HepG2 (cell line): ENCODE results near the gene SH2D3A. TPM values are rescaled to one million over a fixed set of nuclear protein-coding genes. Genes with fewer than 3 reads are reported as not detected.

Experiments
- AGO2 ChIP-seq: fragments of 200-400 bp; formaldehyde crosslinking; optimal IDR thresholded peaks from 2 replicates; pipeline ENCODE3; 2017; ENCODE audit warnings: mild to moderate bottlenecking, low read depth, low read length, moderate library complexity
- ERF ChIP-seq: IDR thresholded peaks from 2 replicates; pipeline ENCODE4 v1.6.1; 2018; ENCODE audit warnings: missing biosample characterization, missing genetic modification reagents
- KAT2B ChIP-seq: fragments of 150-350 bp; IDR thresholded peaks from 2 replicates; pipeline ENCODE4 v1.6.1; 2014; ENCODE audit warnings: low read depth, low read length, borderline replicate concordance
- NCOA2 ChIP-seq: sonication (generic); formaldehyde crosslinking; IDR thresholded peaks from 2 replicates; pipeline ENCODE4 v1.8.0; 2022; ENCODE audit warnings: inconsistent platforms
- NFKB2 ChIP-seq: sonication (generic); formaldehyde crosslinking; IDR thresholded peaks from 2 replicates; pipeline ENCODE4 v1.4.0; 2020; ENCODE audit warnings: missing genetic modification reagents, borderline replicate concordance
- NFYB ChIP-seq: sonication (generic); formaldehyde crosslinking; IDR thresholded peaks from 2 replicates; pipeline ENCODE4 v1.4.0; 2020; ENCODE audit warnings: missing genetic modification reagents
- PATZ1 ChIP-seq: sonication (generic); formaldehyde crosslinking; IDR thresholded peaks from 2 replicates; pipeline ENCODE4 v1.4.0; 2020; ENCODE audit warnings: missing genetic modification reagents
- SAFB2 ChIP-seq: sonication (generic); formaldehyde crosslinking; IDR thresholded peaks from 2 replicates; pipeline ENCODE4 v1.5.1; 2020; ENCODE audit warnings: missing genetic modification reagents, low read depth, mild to moderate bottlenecking, borderline replicate concordance
- YEATS4 ChIP-seq: sonication (generic); formaldehyde crosslinking; IDR thresholded peaks from 2 replicates; pipeline ENCODE4 v1.4.0; 2020; ENCODE audit warnings: missing genetic modification reagents, borderline replicate concordance
- ZFX ChIP-seq: sonication (generic); formaldehyde crosslinking; IDR thresholded peaks from 2 replicates; pipeline ENCODE4 v1.4.0; 2020; ENCODE audit warnings: mild to moderate bottlenecking, low read depth, missing genetic modification reagents, moderate library complexity
- ZNF138 ChIP-seq: sonication (generic); formaldehyde crosslinking; IDR thresholded peaks from 2 replicates; pipeline ENCODE4 v1.5.0; 2020; ENCODE audit warnings: mild to moderate bottlenecking, low read depth, missing genetic modification reagents
- ZNF674 ChIP-seq: sonication (generic); formaldehyde crosslinking; IDR thresholded peaks from 2 replicates; pipeline ENCODE4 v1.5.0; 2020; ENCODE audit warnings: low read depth, mild to moderate bottlenecking, missing genetic modification reagents
- ZNF749 ChIP-seq: sonication (generic); formaldehyde crosslinking; IDR thresholded peaks from 2 replicates; pipeline ENCODE4 v1.8.0; 2022; ENCODE audit warnings: mild to moderate bottlenecking, missing genetic modification reagents, moderate library complexity, borderline replicate concordance
- ZNF768 ChIP-seq: sonication (generic); formaldehyde crosslinking; IDR thresholded peaks from 2 replicates; pipeline ENCODE4 v1.4.0; 2020; ENCODE audit warnings: missing genetic modification reagents
- polyA plus RNA-seq, 8 experiments: library from polyadenylated mRNA; depleted of rRNA in 3 of 8; stranded (reverse) in 7 of 8; unstranded in 1 of 8; fragments of >200 nt; fragmentation: Illumina TruSeq in 4 of 8; extraction: Trizol in 4 of 8; gene quantifications; 2 replicates each; pipeline versions ENCODE4 v1.2.1 to v1.2.3, GENCODE V29; 2011 to 2016; ENCODE audit warnings: low read depth in 4 of 8, missing spikeins in 1 of 8, mixed read lengths in 1 of 8; ENCODE audit not compliant: insufficient read depth in 1 of 8
- total RNA-seq, 5 experiments: library from RNA; depleted of rRNA; stranded (reverse); fragments of >200 nt; fragmentation: Illumina TruSeq; extraction: Trizol; gene quantifications; 2 replicates each; pipeline ENCODE4 v1.2.3, GENCODE V29; 2016; ENCODE audit warnings: low read depth in 1 of 5
- TF ChIP-seq, protein P1 (sequence below): sonication (generic); formaldehyde crosslinking; IDR thresholded peaks from 2 replicates; pipeline ENCODE4 v1.9.0; 2022; ENCODE audit warnings: missing genetic modification reagents, mild to moderate bottlenecking, borderline replicate concordance
- TF ChIP-seq, protein P2 (sequence below), 2 experiments: IDR thresholded peaks; 2 replicates each; pipeline ENCODE4 v1.6.1; 2011 to 2012; ENCODE audit warnings: low read length in 2 of 2, borderline replicate concordance in 1 of 2, low read depth in 1 of 2, mild to moderate bottlenecking in 1 of 2, moderate library complexity in 1 of 2
- TF ChIP-seq, protein P3 (sequence below): sonication (generic); formaldehyde crosslinking; IDR thresholded peaks from 2 replicates; pipeline ENCODE4 v1.8.0; 2022; ENCODE audit warnings: mild to moderate bottlenecking, missing genetic modification reagents, borderline replicate concordance

The SH2D3A gene
- total and polyA plus RNA-seq, 2 of the 13 experiments (the other 11 are each of a cell fraction or from before 2014, with no cell fraction given) = 1.0 to 2.2 TPM

DNA sequence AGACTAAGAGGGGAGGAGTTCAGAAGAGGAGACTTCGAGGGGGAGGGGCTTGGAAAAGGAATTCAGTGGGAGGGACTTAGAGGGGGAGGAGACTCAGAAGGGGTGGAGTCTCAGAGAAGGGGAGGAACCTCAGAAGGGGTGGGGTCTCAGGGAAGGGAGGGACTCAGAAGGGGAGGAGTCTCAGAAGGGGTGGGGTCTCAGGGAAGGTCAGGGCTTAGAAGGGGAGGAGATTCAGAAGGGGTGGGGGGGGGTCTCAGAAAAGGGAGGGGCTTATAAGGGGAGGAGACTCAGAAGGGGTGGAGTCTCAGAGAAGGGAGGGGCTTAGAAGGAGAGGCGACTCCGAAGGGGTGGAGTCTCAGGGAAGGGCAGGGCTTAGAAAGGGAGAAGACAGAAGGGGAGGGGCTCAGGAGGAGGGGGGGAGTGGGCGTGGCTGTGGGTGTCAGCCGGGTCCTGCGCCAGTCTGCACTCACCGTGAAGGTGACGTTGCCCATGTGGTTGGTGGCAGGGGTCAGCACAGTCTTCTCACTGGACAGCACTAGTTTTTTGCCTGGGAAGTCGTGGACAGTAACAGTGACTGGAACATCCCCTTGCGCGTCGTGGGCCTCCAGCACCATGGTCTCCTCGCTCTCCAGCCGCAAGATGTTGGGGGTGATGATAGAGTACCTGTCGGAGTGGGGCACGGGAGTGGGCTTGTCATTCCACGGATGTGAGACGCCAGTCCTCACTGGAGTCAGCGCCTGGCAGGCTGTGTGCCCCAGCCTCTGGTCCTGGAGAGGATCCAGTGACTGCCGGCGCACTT is 48.3 kb downstream of the SH2D3A start (continued):
- TF ChIP-seq KAT2B (no peak), ZNF674 (CRISPR knock-in tag) (no peak), NFKB2 (CRISPR knock-in tag) (peak; percentile 68; the same call in 1 of the 2 replicates), NFYB (CRISPR knock-in tag) (peak; percentile 36; the same call in 1 of the 2 replicates), PATZ1 (CRISPR knock-in tag) (peak; percentile 69), NCOA2 (CRISPR knock-in tag) (peak; percentile 29; the same call in 1 of the 2 replicates), SAFB2 (CRISPR knock-in tag) (peak; percentile 74; the same call in 1 of the 2 replicates), ZNF768 (CRISPR knock-in tag) (peak; percentile 56; the same call in 1 of the 2 replicates), ZFX (peak; percentile 49), ZNF138 (CRISPR knock-in tag) (0 out of 2 replicates have a peak, but pooled peaks have one; percentile 63), ERF (CRISPR knock-in tag) (peak; percentile 63; the same call in 1 of the 2 replicates), ZNF749 (no peak), YEATS4 (no peak), AGO2 (peak; percentile 99)
- TF ChIP-seq, protein P1, sequence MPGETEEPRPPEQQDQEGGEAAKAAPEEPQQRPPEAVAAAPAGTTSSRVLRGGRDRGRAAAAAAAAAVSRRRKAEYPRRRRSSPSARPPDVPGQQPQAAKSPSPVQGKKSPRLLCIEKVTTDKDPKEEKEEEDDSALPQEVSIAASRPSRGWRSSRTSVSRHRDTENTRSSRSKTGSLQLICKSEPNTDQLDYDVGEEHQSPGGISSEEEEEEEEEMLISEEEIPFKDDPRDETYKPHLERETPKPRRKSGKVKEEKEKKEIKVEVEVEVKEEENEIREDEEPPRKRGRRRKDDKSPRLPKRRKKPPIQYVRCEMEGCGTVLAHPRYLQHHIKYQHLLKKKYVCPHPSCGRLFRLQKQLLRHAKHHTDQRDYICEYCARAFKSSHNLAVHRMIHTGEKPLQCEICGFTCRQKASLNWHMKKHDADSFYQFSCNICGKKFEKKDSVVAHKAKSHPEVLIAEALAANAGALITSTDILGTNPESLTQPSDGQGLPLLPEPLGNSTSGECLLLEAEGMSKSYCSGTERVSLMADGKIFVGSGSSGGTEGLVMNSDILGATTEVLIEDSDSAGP (CRISPR knock-in tag) = peak; percentile 80; the same call in 1 of the 2 replicates
- TF ChIP-seq, protein P2, sequence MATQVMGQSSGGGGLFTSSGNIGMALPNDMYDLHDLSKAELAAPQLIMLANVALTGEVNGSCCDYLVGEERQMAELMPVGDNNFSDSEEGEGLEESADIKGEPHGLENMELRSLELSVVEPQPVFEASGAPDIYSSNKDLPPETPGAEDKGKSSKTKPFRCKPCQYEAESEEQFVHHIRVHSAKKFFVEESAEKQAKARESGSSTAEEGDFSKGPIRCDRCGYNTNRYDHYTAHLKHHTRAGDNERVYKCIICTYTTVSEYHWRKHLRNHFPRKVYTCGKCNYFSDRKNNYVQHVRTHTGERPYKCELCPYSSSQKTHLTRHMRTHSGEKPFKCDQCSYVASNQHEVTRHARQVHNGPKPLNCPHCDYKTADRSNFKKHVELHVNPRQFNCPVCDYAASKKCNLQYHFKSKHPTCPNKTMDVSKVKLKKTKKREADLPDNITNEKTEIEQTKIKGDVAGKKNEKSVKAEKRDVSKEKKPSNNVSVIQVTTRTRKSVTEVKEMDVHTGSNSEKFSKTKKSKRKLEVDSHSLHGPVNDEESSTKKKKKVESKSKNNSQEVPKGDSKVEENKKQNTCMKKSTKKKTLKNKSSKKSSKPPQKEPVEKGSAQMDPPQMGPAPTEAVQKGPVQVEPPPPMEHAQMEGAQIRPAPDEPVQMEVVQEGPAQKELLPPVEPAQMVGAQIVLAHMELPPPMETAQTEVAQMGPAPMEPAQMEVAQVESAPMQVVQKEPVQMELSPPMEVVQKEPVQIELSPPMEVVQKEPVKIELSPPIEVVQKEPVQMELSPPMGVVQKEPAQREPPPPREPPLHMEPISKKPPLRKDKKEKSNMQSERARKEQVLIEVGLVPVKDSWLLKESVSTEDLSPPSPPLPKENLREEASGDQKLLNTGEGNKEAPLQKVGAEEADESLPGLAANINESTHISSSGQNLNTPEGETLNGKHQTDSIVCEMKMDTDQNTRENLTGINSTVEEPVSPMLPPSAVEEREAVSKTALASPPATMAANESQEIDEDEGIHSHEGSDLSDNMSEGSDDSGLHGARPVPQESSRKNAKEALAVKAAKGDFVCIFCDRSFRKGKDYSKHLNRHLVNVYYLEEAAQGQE (IDR thresholded peaks at IDR 0.05; ENCODE audit: borderline replicate concordance in 1 of 2, low read depth in 1 of 2, low read length in 2 of 2) = 0 out of 4 replicates have a peak, but pooled peaks of 1 of the 2 experiments have one; percentile 48
- TF ChIP-seq, protein P3, sequence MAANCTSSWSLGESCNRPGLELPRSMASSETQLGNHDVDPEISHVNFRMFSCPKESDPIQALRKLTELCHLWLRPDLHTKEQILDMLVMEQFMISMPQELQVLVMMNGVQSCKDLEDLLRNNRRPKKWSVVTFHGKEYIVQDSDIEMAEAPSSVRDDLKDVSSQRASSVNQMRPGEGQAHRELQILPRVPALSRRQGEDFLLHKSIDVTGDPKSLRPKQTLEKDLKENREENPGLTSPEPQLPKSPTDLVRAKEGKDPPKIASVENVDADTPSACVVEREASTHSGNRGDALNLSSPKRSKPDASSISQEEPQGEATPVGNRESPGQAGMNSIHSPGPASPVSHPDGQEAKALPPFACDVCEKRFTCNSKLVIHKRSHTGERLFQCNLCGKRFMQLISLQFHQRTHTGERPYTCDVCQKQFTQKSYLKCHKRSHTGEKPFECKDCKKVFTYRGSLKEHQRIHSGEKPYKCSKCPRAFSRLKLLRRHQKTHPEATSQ (CRISPR knock-in tag) = no peak
